K562 treated with DMSO at 1 percent for 4 hours (cell line): Measurements from ENCODE around the gene MAP3K19. TPM values are rescaled to one million over a fixed set of nuclear protein-coding genes. Genes with fewer than 3 reads are reported as not detected.

Experiments
- total RNA-seq: library from RNA; unstranded; fragments of 300-600 nt; gene quantifications from 2 replicates; pipeline ENCODE4 v1.2.3, GENCODE V29; 2022; ENCODE audit not compliant: insufficient read depth

MAP3K19 gene, protein sequence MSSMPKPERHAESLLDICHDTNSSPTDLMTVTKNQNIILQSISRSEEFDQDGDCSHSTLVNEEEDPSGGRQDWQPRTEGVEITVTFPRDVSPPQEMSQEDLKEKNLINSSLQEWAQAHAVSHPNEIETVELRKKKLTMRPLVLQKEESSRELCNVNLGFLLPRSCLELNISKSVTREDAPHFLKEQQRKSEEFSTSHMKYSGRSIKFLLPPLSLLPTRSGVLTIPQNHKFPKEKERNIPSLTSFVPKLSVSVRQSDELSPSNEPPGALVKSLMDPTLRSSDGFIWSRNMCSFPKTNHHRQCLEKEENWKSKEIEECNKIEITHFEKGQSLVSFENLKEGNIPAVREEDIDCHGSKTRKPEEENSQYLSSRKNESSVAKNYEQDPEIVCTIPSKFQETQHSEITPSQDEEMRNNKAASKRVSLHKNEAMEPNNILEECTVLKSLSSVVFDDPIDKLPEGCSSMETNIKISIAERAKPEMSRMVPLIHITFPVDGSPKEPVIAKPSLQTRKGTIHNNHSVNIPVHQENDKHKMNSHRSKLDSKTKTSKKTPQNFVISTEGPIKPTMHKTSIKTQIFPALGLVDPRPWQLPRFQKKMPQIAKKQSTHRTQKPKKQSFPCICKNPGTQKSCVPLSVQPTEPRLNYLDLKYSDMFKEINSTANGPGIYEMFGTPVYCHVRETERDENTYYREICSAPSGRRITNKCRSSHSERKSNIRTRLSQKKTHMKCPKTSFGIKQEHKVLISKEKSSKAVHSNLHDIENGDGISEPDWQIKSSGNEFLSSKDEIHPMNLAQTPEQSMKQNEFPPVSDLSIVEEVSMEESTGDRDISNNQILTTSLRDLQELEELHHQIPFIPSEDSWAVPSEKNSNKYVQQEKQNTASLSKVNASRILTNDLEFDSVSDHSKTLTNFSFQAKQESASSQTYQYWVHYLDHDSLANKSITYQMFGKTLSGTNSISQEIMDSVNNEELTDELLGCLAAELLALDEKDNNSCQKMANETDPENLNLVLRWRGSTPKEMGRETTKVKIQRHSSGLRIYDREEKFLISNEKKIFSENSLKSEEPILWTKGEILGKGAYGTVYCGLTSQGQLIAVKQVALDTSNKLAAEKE (N-terminal part only)
- not detected in 2 replicates for total RNA-seq

DNA sequence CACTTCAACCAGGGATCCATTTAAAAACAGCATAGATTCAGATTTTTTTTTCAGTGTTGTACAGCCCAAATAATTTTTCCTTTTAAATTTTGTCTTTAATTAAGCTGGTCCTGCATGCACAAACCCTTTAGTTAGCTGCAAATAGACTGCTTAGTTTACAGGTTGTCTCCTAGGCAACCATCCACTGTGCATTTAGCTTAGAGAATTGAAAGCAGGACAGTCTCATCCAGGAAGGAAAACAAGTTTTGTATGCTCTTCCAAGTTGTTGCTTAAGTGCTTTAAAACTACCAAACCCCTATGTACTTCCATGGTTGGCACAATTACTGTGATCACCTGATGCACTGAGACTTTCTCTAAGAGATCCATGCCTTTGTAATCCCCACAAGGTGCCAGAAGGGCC lies at the start of gene MAP3K19:
Gene MAP3K19, minus strand, starts transcription at position 148 of the 400 bp plus-strand sequence. CDS start 22,800 bp downstream, outside the sequence.

DNA sequence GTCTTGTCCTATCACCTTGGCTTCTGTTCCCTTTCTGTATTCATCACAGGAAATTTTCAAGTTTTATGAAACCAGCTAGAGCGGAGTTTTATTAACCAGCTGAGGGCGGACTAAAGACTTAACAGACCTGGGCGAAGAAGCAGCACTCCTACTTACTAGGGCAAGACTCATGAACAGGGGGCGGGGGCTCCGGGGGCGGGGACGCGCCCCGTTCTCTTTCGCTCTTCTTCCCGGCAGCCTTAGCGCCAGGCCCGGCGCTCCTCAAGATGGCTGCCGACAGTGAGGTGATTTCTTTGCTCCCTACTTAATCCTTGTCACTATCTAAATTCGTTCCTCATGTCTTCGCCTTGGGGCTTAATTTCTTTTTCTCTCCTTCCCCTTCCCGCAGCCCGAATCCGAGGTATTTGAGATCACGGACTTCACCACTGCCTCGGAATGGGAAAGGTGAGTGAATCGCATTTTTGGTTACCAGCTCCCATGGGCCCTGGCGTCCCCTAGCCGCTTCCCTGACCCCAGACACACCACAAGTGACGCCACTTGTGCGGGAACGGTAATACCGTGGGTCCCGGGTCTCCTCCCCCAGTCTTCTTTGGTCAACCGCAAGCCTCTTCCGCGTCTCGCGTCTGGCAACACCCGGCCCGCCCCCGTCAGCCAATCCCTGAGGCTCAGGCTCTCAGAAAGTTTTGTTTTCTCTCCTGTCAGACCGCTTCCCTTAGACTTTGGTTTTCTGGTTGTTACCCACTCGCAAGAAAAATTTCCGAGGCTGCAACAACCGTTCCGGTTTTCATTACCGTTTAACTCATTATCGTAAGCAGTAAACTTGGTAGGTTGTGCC lies 5.0 kb upstream of the MAP3K19 start, which contains the start of gene RAB3GAP1:
Gene RAB3GAP1, plus strand, starts transcription at position 251 of the 835 bp plus-strand sequence. Its CDS starts 16 bp downstream, at position 267.

DNA sequence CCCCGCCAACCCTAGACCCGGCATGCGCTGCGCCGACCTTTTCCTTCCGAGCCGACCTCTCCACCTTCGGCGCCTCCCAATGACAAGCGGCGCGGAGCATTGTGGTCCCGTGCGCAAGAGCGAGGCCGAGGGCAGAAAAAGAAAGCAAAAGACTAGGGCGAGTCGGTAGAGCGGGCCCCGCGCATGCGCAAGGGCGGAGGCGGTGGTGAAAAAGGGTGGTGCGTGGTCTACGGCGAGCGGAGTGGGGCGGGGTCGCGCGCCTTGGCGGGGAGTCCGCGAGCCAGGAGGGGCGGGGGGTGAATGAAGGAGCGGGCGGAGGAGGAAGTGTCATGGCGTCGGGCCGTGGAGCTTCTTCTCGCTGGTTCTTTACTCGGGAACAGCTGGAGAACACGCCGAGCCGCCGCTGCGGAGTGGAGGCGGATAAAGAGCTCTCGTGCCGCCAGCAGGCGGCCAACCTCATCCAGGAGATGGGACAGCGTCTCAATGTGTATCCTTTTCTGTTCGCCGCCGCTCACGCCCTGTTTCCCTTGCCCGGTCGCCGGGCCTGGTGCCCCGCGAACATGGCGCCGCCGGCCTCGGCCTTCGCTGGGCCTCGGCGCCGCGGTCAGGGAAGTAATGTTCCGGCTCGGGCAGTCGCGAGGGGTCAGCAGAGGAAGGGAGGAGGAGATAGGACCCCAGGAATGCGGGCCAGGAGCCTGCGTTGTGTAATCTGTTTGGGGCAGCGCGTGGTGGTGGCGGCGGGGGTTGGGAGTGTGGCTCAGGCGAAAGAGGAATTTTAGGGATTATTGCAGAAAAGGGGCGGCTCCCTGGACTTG lies 128.5 kb downstream of the MAP3K19 start, which contains the start of gene CCNT2:
Gene CCNT2, plus strand, starts transcription at position 297 of the 815 bp plus-strand sequence. Its CDS starts 33 bp downstream, at position 330.

Other genes starting within 250 kb of the MAP3K19 start
- not detected in 2 replicates for gene ACMSD, start 208.8 kb downstream of the MAP3K19 start, total RNA-seq
- 12.6 and 14.2 TPM in 2 replicates for gene CCNT2, start 128.6 kb downstream of the MAP3K19 start, total RNA-seq
- 21.6 and 27.6 TPM in 2 replicates for gene RAB3GAP1, start 4.8 kb upstream of the MAP3K19 start, total RNA-seq